HepG2 (cell line): Measurements from ENCODE around the gene SLC5A10. TPM values are rescaled to one million over a fixed set of nuclear protein-coding genes. Genes with fewer than 3 reads are reported as not detected.

Source experiments
- BCL6 ChIP-seq: IDR thresholded peaks from 2 replicates; pipeline ENCODE4 v1.6.1; 2016; ENCODE audit warnings: missing genetic modification reagents, missing compliant biosample characterization
- CEBPG ChIP-seq: IDR thresholded peaks from 2 replicates; pipeline ENCODE4 v1.6.1; 2016
- EEA1 ChIP-seq: sonication (generic); formaldehyde crosslinking; IDR thresholded peaks from 2 replicates; pipeline ENCODE4 v1.5.1; 2020; ENCODE audit warnings: mild to moderate bottlenecking, missing genetic modification reagents, borderline replicate concordance
- EP300 ChIP-seq, 3 experiments: sonication (generic) in 1 of 3; formaldehyde crosslinking in 1 of 3; IDR thresholded peaks; 2 replicates each; pipeline versions ENCODE4 v1.5.1 to v1.6.1; 2011 to 2020; ENCODE audit warnings: low read depth in 2 of 3, low read length in 2 of 3, borderline replicate concordance in 1 of 3, improper control_type of control experiment in 1 of 3, mild to moderate bottlenecking in 1 of 3, missing genetic modification reagents in 1 of 3, moderate library complexity in 1 of 3
- ERF ChIP-seq: IDR thresholded peaks from 2 replicates; pipeline ENCODE4 v1.6.1; 2018; ENCODE audit warnings: missing biosample characterization, missing genetic modification reagents
- JUND ChIP-seq: sonication (generic); formaldehyde crosslinking; IDR thresholded peaks from 2 replicates; pipeline ENCODE4 v1.8.0; 2022; ENCODE audit warnings: mild to moderate bottlenecking, missing genetic modification reagents
- KDM2A ChIP-seq: sonication (generic); formaldehyde crosslinking; IDR thresholded peaks from 2 replicates; pipeline ENCODE4 v1.4.0; 2020; ENCODE audit warnings: low read depth, missing genetic modification reagents, borderline replicate concordance
- KDM6A ChIP-seq: IDR thresholded peaks from 2 replicates; pipeline ENCODE4 v1.6.1; 2016; ENCODE audit warnings: low read depth
- PRPF4 ChIP-seq: fragments of 200-400 bp; formaldehyde crosslinking; IDR thresholded peaks from 2 replicates; pipeline ENCODE4 v1.6.1; 2016; ENCODE audit warnings: low read length, low read depth; ENCODE audit not compliant: poor library complexity, severe bottlenecking
- RBFOX2 ChIP-seq: fragments of 200-400 bp; formaldehyde crosslinking; IDR thresholded peaks from 2 replicates; pipeline ENCODE4 v1.6.1; 2017; ENCODE audit warnings: low read depth, mild to moderate bottlenecking, low read length
- REL ChIP-seq: sonication (generic); formaldehyde crosslinking; conservative IDR thresholded peaks from 2 replicates; pipeline ENCODE4 v1.8.0; 2022; ENCODE audit warnings: mild to moderate bottlenecking, missing genetic modification reagents, moderate library complexity
- STAG1 ChIP-seq: sonication (generic); formaldehyde crosslinking; IDR thresholded peaks from 2 replicates; pipeline ENCODE4 v1.4.0; 2020; ENCODE audit warnings: missing genetic modification reagents
- ZFP90 ChIP-seq: sonication (generic); formaldehyde crosslinking; IDR thresholded peaks from 2 replicates; pipeline ENCODE4 v1.8.0; 2022; ENCODE audit warnings: missing genetic modification reagents, mild to moderate bottlenecking, inconsistent platforms, borderline replicate concordance
- ZNF317 ChIP-seq: sonication (generic); formaldehyde crosslinking; IDR thresholded peaks from 2 replicates; pipeline ENCODE4 v1.5.0; 2020; ENCODE audit warnings: mild to moderate bottlenecking, missing genetic modification reagents
- ZNF609 ChIP-seq: sonication (generic); formaldehyde crosslinking; IDR thresholded peaks from 2 replicates; pipeline ENCODE4 v1.4.0; 2020; ENCODE audit warnings: mild to moderate bottlenecking, missing genetic modification reagents, borderline replicate concordance
- ZNF720 ChIP-seq: sonication (generic); formaldehyde crosslinking; IDR thresholded peaks from 2 replicates; pipeline ENCODE4 v1.4.0; 2020; ENCODE audit warnings: missing genetic modification reagents
- polyA plus RNA-seq, 8 experiments: library from polyadenylated mRNA; depleted of rRNA in 3 of 8; stranded (reverse) in 7 of 8; unstranded in 1 of 8; fragments of >200 nt; fragmentation: Illumina TruSeq in 4 of 8; extraction: Trizol in 4 of 8; gene quantifications; 2 replicates each; pipeline versions ENCODE4 v1.2.1 to v1.2.3, GENCODE V29; 2011 to 2016; ENCODE audit warnings: low read depth in 4 of 8, missing spikeins in 1 of 8, mixed read lengths in 1 of 8; ENCODE audit not compliant: insufficient read depth in 1 of 8
- total RNA-seq, 5 experiments: library from RNA; depleted of rRNA; stranded (reverse); fragments of >200 nt; fragmentation: Illumina TruSeq; extraction: Trizol; gene quantifications; 2 replicates each; pipeline ENCODE4 v1.2.3, GENCODE V29; 2016; ENCODE audit warnings: low read depth in 1 of 5
- TF ChIP-seq, protein P1 (sequence below): sonication (generic); formaldehyde crosslinking; IDR thresholded peaks from 2 replicates; pipeline ENCODE4 v1.4.0; 2020; ENCODE audit warnings: missing genetic modification reagents
- TF ChIP-seq, protein P2 (sequence below): IDR thresholded peaks from 2 replicates; pipeline ENCODE4 v1.6.1; 2016; ENCODE audit warnings: low read depth, borderline replicate concordance
- TF ChIP-seq, protein P3 (sequence below): sonication (generic); formaldehyde crosslinking; IDR thresholded peaks from 2 replicates; pipeline ENCODE4 v1.4.0; 2020; ENCODE audit warnings: missing genetic modification reagents
- TF ChIP-seq, protein P4 (sequence below), 2 experiments: fragments of 450-650 bp in 1 of 2; sonication (generic) in 1 of 2; formaldehyde crosslinking; IDR thresholded peaks; 2 replicates each; pipeline versions ENCODE4 v1.5.0 to v1.8.0; 2020 to 2022; ENCODE audit warnings: mild to moderate bottlenecking in 1 of 2, missing genetic modification reagents in 1 of 2

The SLC5A10 gene
- total and polyA plus RNA-seq, 2 of the 13 experiments (the other 11 are each of a cell fraction or from before 2014, with no cell fraction given): 0.05 TPM; not detected in 1

DNA sequence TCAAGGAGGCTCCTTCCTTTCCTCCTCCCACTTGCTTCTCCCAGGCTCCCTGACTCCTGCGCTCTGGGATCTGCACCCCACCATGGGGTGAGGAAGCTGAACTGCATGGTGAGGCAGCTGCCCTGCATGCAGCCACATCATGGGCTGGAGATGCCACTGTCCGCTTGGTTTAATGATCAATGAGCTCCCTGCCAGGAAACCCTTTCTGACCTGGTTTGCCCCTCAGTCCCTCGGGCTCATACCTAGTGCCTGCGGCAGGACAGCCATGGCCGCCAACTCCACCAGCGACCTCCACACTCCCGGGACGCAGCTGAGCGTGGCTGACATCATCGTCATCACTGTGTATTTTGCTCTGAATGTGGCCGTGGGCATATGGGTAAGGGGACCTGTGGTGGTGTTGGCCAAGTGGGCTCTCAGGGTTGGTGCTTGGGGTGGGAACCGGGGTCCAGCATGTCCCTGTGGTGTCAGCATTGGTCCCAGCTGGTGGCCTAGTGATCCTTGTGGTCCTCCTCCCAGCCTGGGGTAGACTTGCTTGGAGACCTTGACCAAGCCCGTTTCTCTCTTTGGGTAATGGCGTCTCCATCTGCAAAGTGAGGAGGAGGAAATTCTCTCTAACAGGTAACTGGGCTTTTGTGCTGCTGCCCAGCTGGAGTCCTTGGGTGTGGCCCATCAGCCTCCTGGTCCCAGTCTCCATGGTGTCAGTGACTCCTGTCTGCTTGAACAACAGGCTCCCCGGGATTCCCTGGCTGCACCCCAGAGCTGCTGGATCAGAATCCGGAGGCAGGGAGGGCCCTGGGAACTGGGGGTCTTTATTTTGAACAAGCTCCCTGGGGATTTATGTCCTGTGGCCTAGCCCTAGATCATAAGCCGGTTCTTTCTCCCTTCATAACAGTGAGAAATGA lies at the start of gene SLC5A10 (continued):
- no peak for TF ChIP-seq ZNF609 (CRISPR knock-in tag)
- no peak for TF ChIP-seq CEBPG
- TF ChIP-seq REL: no peak
- TF ChIP-seq BCL6 (CRISPR knock-in tag): no peak
- no peak for TF ChIP-seq JUND (CRISPR knock-in tag)
- no peak for TF ChIP-seq EP300 (IDR thresholded peaks at IDR 0.05; ENCODE audit: low read depth in 2 of 2, low read length in 2 of 2)
- no peak for TF ChIP-seq EP300 (CRISPR knock-in tag; IDR thresholded peaks at IDR 0.05; ENCODE audit: borderline replicate concordance)
- no peak for TF ChIP-seq EEA1
- TF ChIP-seq PRPF4: no peak
- no peak for TF ChIP-seq ZNF317
- TF ChIP-seq, protein P1, sequence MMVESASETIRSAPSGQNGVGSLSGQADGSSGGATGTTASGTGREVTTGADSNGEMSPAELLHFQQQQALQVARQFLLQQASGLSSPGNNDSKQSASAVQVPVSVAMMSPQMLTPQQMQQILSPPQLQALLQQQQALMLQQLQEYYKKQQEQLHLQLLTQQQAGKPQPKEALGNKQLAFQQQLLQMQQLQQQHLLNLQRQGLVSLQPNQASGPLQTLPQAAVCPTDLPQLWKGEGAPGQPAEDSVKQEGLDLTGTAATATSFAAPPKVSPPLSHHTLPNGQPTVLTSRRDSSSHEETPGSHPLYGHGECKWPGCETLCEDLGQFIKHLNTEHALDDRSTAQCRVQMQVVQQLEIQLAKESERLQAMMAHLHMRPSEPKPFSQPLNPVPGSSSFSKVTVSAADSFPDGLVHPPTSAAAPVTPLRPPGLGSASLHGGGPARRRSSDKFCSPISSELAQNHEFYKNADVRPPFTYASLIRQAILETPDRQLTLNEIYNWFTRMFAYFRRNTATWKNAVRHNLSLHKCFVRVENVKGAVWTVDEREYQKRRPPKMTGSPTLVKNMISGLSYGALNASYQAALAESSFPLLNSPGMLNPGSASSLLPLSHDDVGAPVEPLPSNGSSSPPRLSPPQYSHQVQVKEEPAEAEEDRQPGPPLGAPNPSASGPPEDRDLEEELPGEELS: no peak
- no peak for TF ChIP-seq KDM6A (CRISPR knock-in tag)
- TF ChIP-seq ZNF720 (CRISPR knock-in tag): no peak
- peak; percentile 75 for TF ChIP-seq STAG1 (CRISPR knock-in tag)
- TF ChIP-seq, protein P2, sequence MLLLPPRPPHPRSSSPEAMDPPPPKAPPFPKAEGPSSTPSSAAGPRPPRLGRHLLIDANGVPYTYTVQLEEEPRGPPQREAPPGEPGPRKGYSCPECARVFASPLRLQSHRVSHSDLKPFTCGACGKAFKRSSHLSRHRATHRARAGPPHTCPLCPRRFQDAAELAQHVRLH (CRISPR knock-in tag): no peak
- TF ChIP-seq RBFOX2: no peak
- TF ChIP-seq, protein P3, sequence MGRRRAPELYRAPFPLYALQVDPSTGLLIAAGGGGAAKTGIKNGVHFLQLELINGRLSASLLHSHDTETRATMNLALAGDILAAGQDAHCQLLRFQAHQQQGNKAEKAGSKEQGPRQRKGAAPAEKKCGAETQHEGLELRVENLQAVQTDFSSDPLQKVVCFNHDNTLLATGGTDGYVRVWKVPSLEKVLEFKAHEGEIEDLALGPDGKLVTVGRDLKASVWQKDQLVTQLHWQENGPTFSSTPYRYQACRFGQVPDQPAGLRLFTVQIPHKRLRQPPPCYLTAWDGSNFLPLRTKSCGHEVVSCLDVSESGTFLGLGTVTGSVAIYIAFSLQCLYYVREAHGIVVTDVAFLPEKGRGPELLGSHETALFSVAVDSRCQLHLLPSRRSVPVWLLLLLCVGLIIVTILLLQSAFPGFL (CRISPR knock-in tag): no peak
- TF ChIP-seq, protein P4, sequence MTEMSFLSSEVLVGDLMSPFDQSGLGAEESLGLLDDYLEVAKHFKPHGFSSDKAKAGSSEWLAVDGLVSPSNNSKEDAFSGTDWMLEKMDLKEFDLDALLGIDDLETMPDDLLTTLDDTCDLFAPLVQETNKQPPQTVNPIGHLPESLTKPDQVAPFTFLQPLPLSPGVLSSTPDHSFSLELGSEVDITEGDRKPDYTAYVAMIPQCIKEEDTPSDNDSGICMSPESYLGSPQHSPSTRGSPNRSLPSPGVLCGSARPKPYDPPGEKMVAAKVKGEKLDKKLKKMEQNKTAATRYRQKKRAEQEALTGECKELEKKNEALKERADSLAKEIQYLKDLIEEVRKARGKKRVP (CRISPR knock-in tag; IDR thresholded peaks at IDR 0.05): no peak
- TF ChIP-seq ERF: 0 out of 2 replicates have a peak, but pooled peaks have one; percentile 19
- TF ChIP-seq ZFP90: no peak
- TF ChIP-seq KDM2A (CRISPR knock-in tag): 0 out of 2 replicates have a peak, but pooled peaks have one; percentile 22
